Stimulated activated CD4-positive, alpha-beta T cell treated with anti-CD3 and anti-CD28 coated beads, TNF-alpha, amount 100 ng/mL, for 4 hours (primary cell): ENCODE results near the gene C11orf98.
"Not testable (repeated sequence)": the region's sequence is repeated elsewhere in the genome, so short reads cannot be mapped to it uniquely, and the experiment has no call there.

Experiments used
- DNase-seq, 3 experiments: peaks; one replicate each; pipeline ENCODE4 v3.0.0-alpha.2; 2020; ENCODE audit warnings: low read depth in 3 of 3

Gene C11orf98

GRCh38 chr11:62682518-62682917 lies 17.5 kb upstream of the C11orf98 start:
- DNase-seq: no peak

- no peak for DNase-seq
Measured at GRCh38 chr11:62680825-62681240, 15.8 kb upstream of the C11orf98 start.

- DNase-seq: peak; percentile 64 to 72 (median 70)
Measured at GRCh38 chr11:62678770-62679696, 14.0 kb upstream of the C11orf98 start, which contains the start of gene UBXN1. TSS of gene UBXN1 (minus strand) at chr11:62679073. CDS start at chr11:62678923, 150 bp downstream.

GRCh38 chr11:62678433-62678769 lies 13.4 kb upstream of the C11orf98 start:
- DNase-seq: no peak

GRCh38 chr11:62677714-62678113 lies 12.7 kb upstream of the C11orf98 start:
- DNase-seq: no peak

GRCh38 chr11:62677156-62677555 lies 12.1 kb upstream of the C11orf98 start:
- no peak for DNase-seq

GRCh38 chr11:62676698-62677097 lies 11.7 kb upstream of the C11orf98 start:
- DNase-seq: no peak

- DNase-seq: not testable (repeated sequence)
Measured at GRCh38 chr11:62675415-62675814, 10.4 kb upstream of the C11orf98 start.

- DNase-seq: no peak
Measured at GRCh38 chr11:62673196-62673525, 8.2 kb upstream of the C11orf98 start.

GRCh38 chr11:62671608-62672389 lies 6.8 kb upstream of the C11orf98 start, which contains the start of the genes LBHD1 and UQCC3:
TSS of gene LBHD1 (minus strand) at chr11:62672267. CDS start at chr11:62670031, 2,236 bp downstream.
TSS of gene UQCC3 (plus strand) at chr11:62671673. CDS start at chr11:62671746, 73 bp downstream.
- DNase-seq: peak; percentile 49 to 56 (median 52)

- DNase-seq: no peak
Measured at GRCh38 chr11:62671236-62671607, 6.2 kb upstream of the C11orf98 start.

- DNase-seq: no peak
Measured at GRCh38 chr11:62669420-62670161, 4.6 kb upstream of the C11orf98 start.

GRCh38 chr11:62667460-62667859 lies 2.5 kb upstream of the C11orf98 start:
- DNase-seq: no peak

- no peak for DNase-seq
Measured at GRCh38 chr11:62666259-62666926, 1.4 kb upstream of the C11orf98 start.

- DNase-seq: peak; percentile 51 to 61 (median 60)
Measured at GRCh38 chr11:62665599-62666258, 719 bp upstream of the C11orf98 start.

- DNase-seq: no peak
Measured at GRCh38 chr11:62664405-62665074, 470 bp downstream of the C11orf98 start.

GRCh38 chr11:62656796-62657429 lies 8.1 kb downstream of the C11orf98 start:
- no peak for DNase-seq

GRCh38 chr11:62654297-62654696 lies 10.7 kb downstream of the C11orf98 start:
- no peak for DNase-seq

GRCh38 chr11:62652161-62653006 lies 12.6 kb downstream of the C11orf98 start:
- no peak for DNase-seq
